ENCODE data around the gene ASCL4. TPM values are rescaled to one million over a fixed set of nuclear protein-coding genes. Genes with fewer than 3 reads are reported as not detected.

Gene ASCL4
- total and polyA plus RNA-seq, 9 of the 15 experiments (the other 6 are each of a cell fraction or from before 2014, with no cell fraction given), result not detected

DNA sequence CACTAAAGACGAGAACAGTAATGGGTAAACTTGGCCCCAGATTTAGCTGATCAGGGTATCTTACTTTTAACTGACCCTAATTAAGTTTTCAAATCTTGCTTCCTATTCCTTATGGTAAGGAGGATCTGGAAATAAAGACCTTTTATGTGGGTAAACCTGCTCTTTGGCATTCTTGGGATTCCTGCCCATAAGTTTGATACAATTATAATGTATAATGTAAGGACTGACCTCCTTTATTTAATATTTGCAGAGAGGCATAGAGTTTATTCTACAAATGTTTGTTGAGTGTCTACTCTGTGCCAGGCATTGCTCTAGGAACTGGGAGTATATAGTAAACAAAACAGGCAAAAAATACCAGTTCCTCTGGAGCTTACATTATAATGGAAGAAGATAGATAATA lies 9.2 kb upstream of the ASCL4 start:
- no peak overlapping the region for H3K4me2 ChIP-seq (ENCODE audit: insufficient read depth, low read length)
- H3K36me3 ChIP-seq (ENCODE audit: control insufficient read depth, insufficient read depth, low read length), result no peaks in the 10 kb centered on the region
- H3K9ac ChIP-seq (ENCODE audit: insufficient read depth in 1 of 2, low read depth in 2 of 2, low read length in 2 of 2), result no peak overlapping the region
- DNase-seq (ENCODE audit: extremely low read depth in 1 of 4, low spot score in 3 of 4) (no peak), FAIRE-seq (no peak), ATAC-seq (no peak)
- WGBS (ENCODE audit: insufficient coverage, low coverage, missing lambda C conversion rate), result 13% methylated on average over 1 of the region's 1 CpG
- intact Hi-C loops (cut with micrococcal nuclease) (no loop called here), in situ Hi-C loops (cut with MboI) (no loop called here)
- CTCF ChIA-PET (ENCODE audit: low intra/inter-chr PET ratio), result no interaction called here
- POLR2A ChIA-PET, result no interaction called here
- no peak overlapping the region for H3K27ac ChIP-seq (ENCODE audit: extremely low read depth, low read depth, low read length)
- no peaks in the 10 kb centered on the region for H3K9me1 ChIP-seq (ENCODE audit: control insufficient read depth, insufficient read depth, low read length)
- TF ChIP-seq MIER1 (IDR thresholded peaks at IDR 0.05; ENCODE audit: low read depth) (no peak), ILF3 (IDR thresholded peaks at IDR 0.05; ENCODE audit: borderline replicate concordance) (no peak), ZNF780A (CRISPR knock-in tag; IDR thresholded peaks at IDR 0.05) (no peak), ZNF316 (IDR thresholded peaks at IDR 0.05) (no peak), NR2C1 (IDR thresholded peaks at IDR 0.05) (no peak), NR2C1 (tag; IDR thresholded peaks at IDR 0.05) (no peak), ZNF143 (CRISPR knock-in tag; IDR thresholded peaks at IDR 0.05) (no peak), BRCA1 (IDR thresholded peaks at IDR 0.05) (no peak), BRCA1 (CRISPR knock-in tag; IDR thresholded peaks at IDR 0.05) (no peak), ZNF586 (CRISPR knock-in tag; conservative IDR thresholded peaks at IDR 0.05) (no peak), TBL1XR1 (IDR thresholded peaks at IDR 0.05; ENCODE audit: low read length in 2 of 2) (no peak), RBM22 (IDR thresholded peaks at IDR 0.05; ENCODE audit: low read depth, low read length, poor library complexity, severe bottlenecking) (no peak), RBM14 (IDR thresholded peaks at IDR 0.05; ENCODE audit: borderline replicate concordance, insufficient read depth, low read depth, low read length) (no peak)
- TF ChIP-seq, protein P1, sequence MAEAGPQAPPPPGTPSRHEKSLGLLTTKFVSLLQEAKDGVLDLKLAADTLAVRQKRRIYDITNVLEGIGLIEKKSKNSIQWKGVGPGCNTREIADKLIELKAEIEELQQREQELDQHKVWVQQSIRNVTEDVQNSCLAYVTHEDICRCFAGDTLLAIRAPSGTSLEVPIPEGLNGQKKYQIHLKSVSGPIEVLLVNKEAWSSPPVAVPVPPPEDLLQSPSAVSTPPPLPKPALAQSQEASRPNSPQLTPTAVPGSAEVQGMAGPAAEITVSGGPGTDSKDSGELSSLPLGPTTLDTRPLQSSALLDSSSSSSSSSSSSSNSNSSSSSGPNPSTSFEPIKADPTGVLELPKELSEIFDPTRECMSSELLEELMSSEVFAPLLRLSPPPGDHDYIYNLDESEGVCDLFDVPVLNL (CRISPR knock-in tag; IDR thresholded peaks at IDR 0.05; ENCODE audit: low read depth), result no peak
- H3K79me2 ChIP-seq (ENCODE audit: control insufficient read depth, insufficient read depth, low read length), result peaks cover 4% of the 10 kb centered on the region
- peaks cover 4 to 11% of the 10 kb centered on the region in 2 experiments; a peak in 2 of 5 replicates for H3K27me3 ChIP-seq (ENCODE audit: control insufficient read depth in 2 of 2, insufficient read depth in 2 of 2, low read length in 2 of 2)
- no peak overlapping the region for H2AFZ ChIP-seq (ENCODE audit: low read depth, low read length)
- BruUV-seq (replicated peaks), result no TSS peak
- no peaks in the 10 kb centered on the region for H3K9me3 ChIP-seq (replicated peaks; ENCODE audit: control insufficient read depth, insufficient read depth, low read depth, low read length)
- H3K4me3 ChIP-seq, result no peak overlapping the region
- H3K4me1 ChIP-seq (replicated peaks in 1 of 2; ENCODE audit: control insufficient read depth in 2 of 2, insufficient read depth in 2 of 2, low read length in 2 of 2), result peaks cover 2 to 4% of the 10 kb centered on the region in 2 experiments; a peak in 1 of 5 replicates
- no peaks in the 10 kb centered on the region for H4K20me1 ChIP-seq (replicated peaks; ENCODE audit: control insufficient read depth, insufficient read depth, low read length)

Data from K562 (cell line).